Right atrium auricular region (tissue), 2 donors: ENCODE results near the gene NEK3. TPM values are rescaled to one million over a fixed set of nuclear protein-coding genes. Genes with fewer than 3 reads are reported as not detected.

ENCODE experiments used
- DNase-seq: peaks from one replicate; pipeline ENCODE4 v3.0.0-alpha.2; 2019; ENCODE audit warnings: low spot score
- H3K27ac ChIP-seq, 2 donors: fragments of 200-600 bp; sonication (generic); 1 replicate in 1 of 2; 2 replicates in 1 of 2; pipeline ENCODE4 v1.5.1; 2016 to 2019
- H3K27me3 ChIP-seq, 2 donors: fragments of 200-600 bp; sonication (generic); one replicate each; pipeline versions ENCODE4 v1.5.1 to v1.6.0; 2017 to 2019
- H3K36me3 ChIP-seq: fragments of 200-600 bp; sonication (generic); one replicate; pipeline ENCODE4 v1.5.1; 2016
- H3K4me1 ChIP-seq, 2 donors: fragments of 200-600 bp; sonication (generic); one replicate each; pipeline versions ENCODE4 v1.5.1 to v1.6.0; 2017 to 2019
- H3K4me3 ChIP-seq, 2 donors: fragments of 200-600 bp; sonication (generic); 1 replicate in 1 of 2; 2 replicates in 1 of 2; pipeline ENCODE4 v1.5.1; 2017 to 2019; ENCODE audit warnings: mild to moderate bottlenecking in 1 of 2, moderate library complexity in 1 of 2
- H3K9me3 ChIP-seq, 2 donors: fragments of 200-600 bp; sonication (generic); one replicate each; pipeline ENCODE4 v1.5.1; 2019
- total RNA-seq, 2 donors: library from RNA; depleted of rRNA; stranded (reverse); fragments of >200 nt; gene quantifications; one replicate each; pipeline ENCODE4 v1.1.0, GENCODE V29; 2016
- TF ChIP-seq, protein P1 (sequence below), 2 donors: fragments of 200-600 bp; sonication (generic); IDR thresholded peaks; one replicate each; pipeline ENCODE4 v1.5.1; 2019; ENCODE audit warnings: antibody characterized with exemption in 2 of 2

The NEK3 gene
- total RNA-seq, 2 donors from 2014 or later = 4.0 to 9.2 TPM

DNA sequence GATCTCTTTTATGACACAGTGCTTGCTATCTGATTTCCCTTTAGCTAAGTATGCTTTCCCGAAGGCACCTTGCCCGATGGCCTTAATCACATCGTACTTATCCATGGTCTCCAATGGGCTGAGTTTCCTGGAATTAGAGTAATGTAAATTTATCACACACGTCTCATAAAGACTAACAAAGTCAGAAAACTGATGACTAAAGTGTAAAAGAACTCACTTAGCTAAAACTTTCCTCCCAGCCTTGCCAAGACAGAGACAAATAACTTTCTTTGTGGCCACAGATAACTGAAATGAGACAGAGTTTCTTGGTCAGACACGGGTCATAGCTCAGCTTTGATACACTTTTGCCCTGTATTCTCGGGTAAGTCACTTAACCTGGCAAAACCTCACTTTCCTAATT lies 32.0 kb downstream of the NEK3 start:
- peaks cover 0 to 8% of the 10 kb centered on the region in 2 donors for H3K4me1 ChIP-seq
- TF ChIP-seq, protein P1, sequence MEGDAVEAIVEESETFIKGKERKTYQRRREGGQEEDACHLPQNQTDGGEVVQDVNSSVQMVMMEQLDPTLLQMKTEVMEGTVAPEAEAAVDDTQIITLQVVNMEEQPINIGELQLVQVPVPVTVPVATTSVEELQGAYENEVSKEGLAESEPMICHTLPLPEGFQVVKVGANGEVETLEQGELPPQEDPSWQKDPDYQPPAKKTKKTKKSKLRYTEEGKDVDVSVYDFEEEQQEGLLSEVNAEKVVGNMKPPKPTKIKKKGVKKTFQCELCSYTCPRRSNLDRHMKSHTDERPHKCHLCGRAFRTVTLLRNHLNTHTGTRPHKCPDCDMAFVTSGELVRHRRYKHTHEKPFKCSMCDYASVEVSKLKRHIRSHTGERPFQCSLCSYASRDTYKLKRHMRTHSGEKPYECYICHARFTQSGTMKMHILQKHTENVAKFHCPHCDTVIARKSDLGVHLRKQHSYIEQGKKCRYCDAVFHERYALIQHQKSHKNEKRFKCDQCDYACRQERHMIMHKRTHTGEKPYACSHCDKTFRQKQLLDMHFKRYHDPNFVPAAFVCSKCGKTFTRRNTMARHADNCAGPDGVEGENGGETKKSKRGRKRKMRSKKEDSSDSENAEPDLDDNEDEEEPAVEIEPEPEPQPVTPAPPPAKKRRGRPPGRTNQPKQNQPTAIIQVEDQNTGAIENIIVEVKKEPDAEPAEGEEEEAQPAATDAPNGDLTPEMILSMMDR (IDR thresholded peaks at IDR 0.05) = no peak
- H3K4me3 ChIP-seq = peak overlapping the region in 1 of 2 donors; percentile 66
- peaks cover 15% of the 10 kb centered on the region for H3K36me3 ChIP-seq
- no peaks in the 10 kb centered on the region for H3K9me3 ChIP-seq
- H3K27ac ChIP-seq = no peak overlapping the region
- H3K27me3 ChIP-seq = no peaks in the 10 kb centered on the region
- DNase-seq = no peak

DNA sequence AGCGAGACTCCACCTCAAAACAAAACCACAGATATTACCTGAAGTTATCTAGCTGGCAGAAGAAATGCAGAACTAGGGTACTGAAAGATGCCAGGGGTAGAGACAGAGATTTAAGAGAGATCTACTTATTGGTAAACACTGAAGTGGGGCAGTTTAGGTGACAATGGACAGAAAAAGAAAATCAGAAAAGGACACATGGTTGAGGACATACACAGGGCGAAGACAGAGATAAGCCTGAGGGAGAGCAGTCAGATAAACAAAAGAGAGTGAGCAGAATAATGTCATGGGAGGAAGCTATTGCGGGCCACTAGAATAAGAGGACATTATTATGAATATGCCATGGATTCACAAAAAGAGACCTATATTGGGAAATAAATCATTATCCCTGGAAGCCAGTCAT lies 33.9 kb downstream of the NEK3 start:
- DNase-seq = no peak
- H3K36me3 ChIP-seq = no peaks in the 10 kb centered on the region
- H3K4me1 ChIP-seq = peaks cover 0 to 8% of the 10 kb centered on the region in 2 donors
- TF ChIP-seq, protein P1 (IDR thresholded peaks at IDR 0.05) = no peak
- H3K4me3 ChIP-seq = no peak overlapping the region
- no peaks in the 10 kb centered on the region for H3K27me3 ChIP-seq
- no peak overlapping the region for H3K27ac ChIP-seq
- no peaks in the 10 kb centered on the region for H3K9me3 ChIP-seq

DNA sequence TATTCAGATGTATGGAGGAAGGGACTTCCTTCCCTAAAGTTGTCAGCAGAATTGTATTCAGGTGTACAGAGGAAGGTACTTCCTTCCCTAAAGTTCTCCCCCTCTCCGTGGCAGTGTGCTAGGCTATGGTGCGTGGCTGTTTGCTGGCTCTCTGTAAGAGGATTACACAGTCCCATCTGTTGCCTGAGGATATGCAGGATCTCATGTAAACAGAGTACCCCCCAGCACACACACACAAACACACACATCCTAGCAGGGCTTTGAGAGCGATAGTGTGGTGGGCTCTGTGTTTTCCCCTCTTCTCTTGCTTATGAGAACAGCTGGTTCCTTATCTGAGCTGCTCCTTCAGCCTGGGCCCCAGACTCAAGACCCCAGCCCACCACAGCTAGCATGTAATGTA lies 40.8 kb downstream of the NEK3 start:
- DNase-seq = no peak
- TF ChIP-seq, protein P1 (IDR thresholded peaks at IDR 0.05) = no peak
- H3K4me1 ChIP-seq = no peaks in the 10 kb centered on the region
- no peaks in the 10 kb centered on the region for H3K27me3 ChIP-seq
- no peak overlapping the region for H3K27ac ChIP-seq
- no peaks in the 10 kb centered on the region for H3K9me3 ChIP-seq
- no peaks in the 10 kb centered on the region for H3K36me3 ChIP-seq
- no peak overlapping the region for H3K4me3 ChIP-seq

GRCh38 chr13:52118095-52118494 lies 41.3 kb downstream of the NEK3 start:
- H3K4me1 ChIP-seq = no peaks in the 10 kb centered on the region
- DNase-seq = no peak
- TF ChIP-seq, protein P1 (IDR thresholded peaks at IDR 0.05) = no peak
- no peak overlapping the region for H3K4me3 ChIP-seq
- H3K36me3 ChIP-seq = no peaks in the 10 kb centered on the region
- H3K27ac ChIP-seq = no peak overlapping the region
- H3K9me3 ChIP-seq = no peaks in the 10 kb centered on the region
- no peaks in the 10 kb centered on the region for H3K27me3 ChIP-seq

DNA sequence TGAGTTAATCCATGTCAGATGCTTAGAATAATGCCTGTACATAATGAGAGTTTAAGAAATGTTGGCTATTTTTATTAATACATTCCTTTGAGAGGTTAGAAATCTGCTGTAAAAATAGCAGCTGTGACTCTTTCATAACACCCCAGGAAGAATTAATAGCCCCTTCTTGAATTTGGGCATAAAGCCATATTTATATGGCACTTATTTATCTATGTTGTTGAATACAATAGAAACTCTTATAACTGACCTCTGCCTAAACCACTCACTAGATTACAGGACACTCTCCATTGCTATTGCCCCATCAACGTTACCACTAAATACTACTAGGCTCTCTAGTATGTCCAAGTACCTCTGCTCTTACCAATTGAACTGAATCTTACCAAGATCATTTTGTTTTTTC lies 46.8 kb downstream of the NEK3 start:
- DNase-seq = no peak
- Histone ChIP-seq H3K9me3 (no peaks in the 10 kb centered on the region), H3K27ac (no peak overlapping the region), H3K27me3 (no peaks in the 10 kb centered on the region), H3K36me3 (no peaks in the 10 kb centered on the region), H3K4me1 (no peaks in the 10 kb centered on the region), H3K4me3 (no peak overlapping the region)
- TF ChIP-seq, protein P1 (IDR thresholded peaks at IDR 0.05) = no peak

DNA sequence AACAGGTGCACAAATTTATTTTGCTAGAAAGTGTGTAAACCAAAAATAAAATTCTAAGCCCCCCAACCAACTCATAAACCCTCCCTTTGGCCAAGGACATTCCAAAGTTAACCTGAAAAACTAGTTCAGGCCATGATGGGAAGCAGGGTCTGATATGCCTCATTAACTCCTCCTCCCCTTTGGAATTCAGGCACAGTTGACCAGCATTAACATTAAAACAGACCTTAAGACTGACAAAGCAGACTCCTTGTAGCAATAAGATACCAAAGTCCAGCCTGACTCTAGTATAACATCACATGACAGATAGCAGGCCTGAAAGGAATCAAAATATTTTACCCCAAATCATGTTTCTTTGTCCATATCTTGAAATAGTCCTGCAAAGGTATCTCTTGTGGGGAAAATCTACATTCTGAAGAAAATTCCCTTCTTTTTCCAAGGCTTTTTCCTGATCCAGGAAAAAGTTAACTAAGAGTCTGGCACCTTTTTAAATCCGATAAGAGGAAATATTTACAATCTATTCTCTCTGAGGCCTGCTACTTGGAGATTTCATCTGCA lies 50.2 kb downstream of the NEK3 start:
- no peak for DNase-seq
- no peak overlapping the region for H3K27ac ChIP-seq
- H3K9me3 ChIP-seq = no peaks in the 10 kb centered on the region
- TF ChIP-seq, protein P1 (IDR thresholded peaks at IDR 0.05) = no peak
- no peaks in the 10 kb centered on the region for H3K36me3 ChIP-seq
- H3K4me3 ChIP-seq = no peak overlapping the region
- H3K4me1 ChIP-seq = no peaks in the 10 kb centered on the region
- H3K27me3 ChIP-seq = no peaks in the 10 kb centered on the region
